Measurements from ENCODE around the gene LRRC4B.

Gene LRRC4B

GRCh38 chr19:50549927-50550593, 18.2 kb downstream of the LRRC4B start:
- TF ChIP-seq ZNF274 (IDR thresholded peaks at IDR 0.05; ENCODE audit: low read depth, low read length) = no peak
- H3K4me3 ChIP-seq (ENCODE audit: low read length) = no peak overlapping the region

- TF ChIP-seq ZNF274 (IDR thresholded peaks at IDR 0.05; ENCODE audit: low read depth, low read length) = no peak
- H3K4me3 ChIP-seq (ENCODE audit: low read length) = no peak overlapping the region
Observed at GRCh38 chr19:50549059-50549926, 18.9 kb downstream of the LRRC4B start.

DNA sequence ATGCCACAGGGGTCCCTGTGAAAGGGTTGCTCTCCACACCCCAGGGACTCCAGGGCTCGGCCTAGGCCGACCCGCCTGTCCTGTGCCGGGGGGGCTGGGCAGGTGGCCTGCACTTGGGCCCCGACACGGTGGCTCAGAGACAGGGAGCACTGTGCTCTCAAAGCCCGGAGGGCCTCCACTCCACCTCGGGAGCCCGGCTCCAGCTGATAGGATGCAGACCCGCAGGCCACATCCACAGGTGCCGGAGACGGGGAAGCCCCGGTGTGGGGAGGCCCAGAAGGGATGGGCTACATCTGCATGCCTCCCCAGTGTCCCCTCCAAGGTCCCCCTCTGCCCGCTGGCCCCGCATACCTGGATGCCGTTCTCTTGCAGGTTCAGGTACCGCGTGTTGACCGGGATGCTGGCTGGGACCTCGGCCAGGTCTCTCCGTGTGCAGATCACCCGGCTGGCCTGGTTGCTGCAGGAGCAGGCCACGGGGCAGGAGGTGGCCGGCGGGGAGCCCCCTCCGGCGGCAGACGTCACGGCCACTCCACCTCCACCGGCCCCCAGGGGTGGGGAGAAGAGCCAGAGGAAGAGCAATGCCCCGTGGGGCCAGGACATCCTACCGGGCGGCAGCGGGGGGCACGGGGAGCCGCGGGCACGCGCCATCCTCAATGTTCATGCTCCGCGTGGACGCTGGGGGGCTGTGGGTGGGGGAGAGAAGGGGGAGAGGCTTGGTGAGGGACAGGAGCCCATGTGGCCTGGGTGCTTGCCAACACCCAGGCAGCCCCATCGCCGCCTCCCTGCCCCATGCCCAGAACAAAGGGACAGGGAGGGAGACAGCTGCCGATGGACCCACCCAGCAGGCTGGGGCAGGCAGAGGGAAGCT, 19.8 kb downstream of the LRRC4B start:
- H3K4me3 ChIP-seq (ENCODE audit: low read length) = no peak overlapping the region
- TF ChIP-seq ZNF274 (IDR thresholded peaks at IDR 0.05; ENCODE audit: low read depth, low read length) = no peak

GRCh38 chr19:50547385-50548190, 20.6 kb downstream of the LRRC4B start:
- no peak overlapping the region for H3K4me3 ChIP-seq (ENCODE audit: low read length)
- TF ChIP-seq ZNF274 (IDR thresholded peaks at IDR 0.05; ENCODE audit: low read depth, low read length) = no peak

DNA sequence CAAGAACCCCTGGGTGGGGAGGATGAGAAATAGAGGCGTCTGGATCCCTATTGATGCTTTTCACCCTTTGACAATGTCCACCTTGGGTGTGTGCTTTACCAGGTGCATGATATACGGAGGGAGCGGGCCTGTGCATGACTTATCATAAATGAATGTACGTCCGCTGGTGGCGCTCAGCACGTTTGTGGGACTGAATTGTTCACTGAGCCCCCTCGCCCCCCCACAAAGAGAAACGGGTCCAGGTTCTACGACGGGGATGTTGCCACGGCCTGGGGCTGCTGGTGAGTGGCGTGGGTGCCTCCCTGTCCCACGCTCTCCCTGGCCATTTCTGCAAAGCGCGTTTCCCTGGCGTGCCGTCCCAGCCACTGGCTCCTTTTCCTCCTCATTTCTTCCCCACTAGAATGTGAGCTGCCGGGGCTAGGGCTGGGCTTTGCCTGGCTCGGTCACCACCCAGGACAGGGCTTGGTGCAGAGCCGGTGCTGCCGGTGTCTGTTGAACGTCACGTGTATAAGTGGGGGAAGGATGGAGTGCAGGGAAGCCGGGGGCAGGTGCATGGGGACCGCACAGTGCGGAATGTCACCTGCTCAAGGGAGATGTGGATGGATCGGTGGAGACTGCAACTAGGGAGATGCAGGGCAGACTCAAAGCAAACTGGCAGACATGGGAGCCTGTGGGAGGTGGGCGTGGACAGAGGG, 21.6 kb downstream of the LRRC4B start:
- TF ChIP-seq ZNF274 (IDR thresholded peaks at IDR 0.05; ENCODE audit: low read depth, low read length) = no peak
- H3K4me3 ChIP-seq (ENCODE audit: low read length) = no peak overlapping the region

GRCh38 chr19:50542943-50543342, 25.3 kb downstream of the LRRC4B start:
- H3K4me3 ChIP-seq (ENCODE audit: low read length) = no peak overlapping the region
- TF ChIP-seq ZNF274 (IDR thresholded peaks at IDR 0.05; ENCODE audit: low read depth, low read length) = no peak

GRCh38 chr19:50537769-50538230, 30.4 kb downstream of the LRRC4B start:
- no peak for TF ChIP-seq ZNF274 (IDR thresholded peaks at IDR 0.05; ENCODE audit: low read depth, low read length)
- H3K4me3 ChIP-seq (ENCODE audit: low read length) = no peak overlapping the region

DNA sequence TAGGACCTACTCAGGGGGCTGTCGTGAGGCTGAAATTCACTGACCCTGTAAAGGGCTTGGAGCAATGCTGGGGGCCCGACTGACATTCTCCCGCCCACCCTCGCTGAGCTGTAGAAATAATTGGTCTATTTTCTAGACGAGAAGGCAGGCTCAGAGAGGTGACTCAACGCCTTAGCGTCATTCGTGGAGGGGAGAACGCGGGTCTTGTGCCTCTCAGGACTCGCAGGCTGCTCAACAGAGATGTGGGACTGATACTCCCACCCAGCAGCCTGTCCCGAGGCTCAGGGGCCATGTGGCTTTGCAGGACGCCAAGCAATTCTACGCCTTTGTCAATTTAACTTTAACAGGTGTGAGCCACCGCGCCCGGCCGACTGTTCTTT, 30.9 kb downstream of the LRRC4B start:
- no peak for TF ChIP-seq ZNF274 (IDR thresholded peaks at IDR 0.05; ENCODE audit: low read depth, low read length)
- no peak overlapping the region for H3K4me3 ChIP-seq (ENCODE audit: low read length)

DNA sequence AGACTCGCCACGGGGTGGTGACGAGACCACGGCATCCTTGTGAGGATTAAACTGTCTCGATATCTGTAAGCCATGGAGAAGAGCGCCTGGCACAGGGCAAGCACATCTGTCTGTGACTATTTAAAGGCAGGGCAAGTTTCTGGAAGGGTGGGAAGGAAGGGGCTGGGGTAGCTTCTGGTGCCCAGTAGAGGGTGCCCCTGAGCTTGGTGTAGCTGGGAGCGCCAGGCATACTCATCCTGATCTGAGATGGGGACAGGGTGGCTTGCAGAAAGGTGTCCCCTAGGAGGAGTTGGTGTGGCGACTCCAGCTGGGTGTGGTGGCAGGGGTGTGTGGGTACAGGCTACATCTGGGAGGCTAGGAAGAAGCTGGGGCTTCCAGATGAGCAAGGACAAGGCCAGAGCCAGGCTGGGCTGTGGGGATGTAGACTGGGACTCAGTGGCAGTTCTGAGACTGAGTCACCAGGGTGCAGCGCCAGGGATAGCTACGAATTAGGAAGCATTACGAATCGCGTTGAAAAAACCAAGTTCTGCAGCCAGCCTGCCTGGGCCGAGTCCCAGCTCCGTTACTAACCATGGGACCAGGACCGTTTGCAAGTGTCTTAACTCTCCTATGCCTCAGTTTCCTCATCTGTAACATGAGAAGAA, 31.5 kb downstream of the LRRC4B start:
- H3K4me3 ChIP-seq (ENCODE audit: low read length) = no peak overlapping the region
- no peak for TF ChIP-seq ZNF274 (IDR thresholded peaks at IDR 0.05; ENCODE audit: low read depth, low read length)

DNA sequence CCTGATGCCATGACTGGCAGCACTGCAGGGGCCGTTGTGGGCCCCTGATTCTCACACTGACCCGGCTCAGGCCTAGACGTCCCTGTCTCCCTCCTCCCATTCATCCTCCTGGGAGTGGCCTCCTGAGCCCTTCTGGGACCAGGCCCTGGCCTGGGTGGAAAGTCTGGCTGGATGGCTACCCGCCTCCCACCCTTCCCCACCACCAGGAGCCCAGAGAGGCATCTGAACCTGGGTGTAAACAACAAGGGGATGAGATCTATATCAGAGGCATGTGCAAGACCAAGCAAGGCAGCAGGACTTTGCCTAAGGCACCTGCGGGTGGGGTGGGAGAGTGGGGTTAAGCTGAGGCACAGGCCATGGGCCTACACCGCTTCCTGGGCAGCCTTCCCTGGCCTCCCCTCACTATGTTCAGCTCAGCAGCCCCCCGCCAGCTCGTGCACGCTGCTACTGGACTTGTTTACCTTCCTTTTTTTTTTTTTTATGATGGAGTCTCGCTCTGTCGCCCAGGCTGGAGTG, 32.5 kb downstream of the LRRC4B start:
- TF ChIP-seq ZNF274 (IDR thresholded peaks at IDR 0.05; ENCODE audit: low read depth, low read length) = no peak
- H3K4me3 ChIP-seq (ENCODE audit: low read length) = no peak overlapping the region

DNA sequence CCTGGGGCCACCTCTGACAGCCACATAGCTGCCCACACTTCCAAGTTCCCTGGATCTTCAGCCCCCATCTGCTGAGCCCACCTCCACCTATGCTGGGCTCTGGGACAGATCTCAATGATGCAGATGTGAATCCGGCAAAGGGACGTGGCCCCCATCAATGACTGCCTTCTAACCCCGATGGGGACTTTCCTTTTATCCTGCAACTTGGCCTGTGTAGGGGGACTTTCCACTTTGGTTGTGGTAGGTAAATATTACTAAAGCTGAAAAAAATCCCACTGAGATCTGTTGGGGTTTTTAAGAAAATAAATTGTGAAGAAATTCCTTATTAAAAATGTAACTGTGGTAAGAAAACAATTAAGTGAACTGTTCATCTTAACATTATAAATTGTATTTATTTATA, 33.8 kb downstream of the LRRC4B start:
- TF ChIP-seq ZNF274 (IDR thresholded peaks at IDR 0.05; ENCODE audit: low read depth, low read length) = no peak
- H3K4me3 ChIP-seq (ENCODE audit: low read length) = no peak overlapping the region

DNA sequence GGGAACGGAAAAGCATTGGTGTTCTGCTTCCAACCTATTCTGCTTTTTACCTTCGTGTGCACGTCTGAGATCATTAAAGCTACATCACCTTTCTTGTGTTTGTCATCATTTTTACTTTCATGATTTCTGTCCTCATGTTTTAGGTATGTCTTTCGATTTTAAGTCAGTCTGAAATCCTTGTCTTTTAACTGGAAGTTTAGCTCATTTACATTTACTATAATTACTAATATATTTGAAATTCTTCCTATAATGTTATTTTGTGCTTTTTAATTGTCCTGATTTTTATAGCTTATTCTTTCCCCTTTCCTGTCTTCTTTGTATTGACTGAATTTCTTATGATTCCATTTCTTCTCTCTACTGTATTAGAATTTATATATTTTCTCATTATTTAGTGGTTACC, 35.3 kb downstream of the LRRC4B start:
- TF ChIP-seq ZNF274 (IDR thresholded peaks at IDR 0.05; ENCODE audit: low read depth, low read length) = no peak
- no peak overlapping the region for H3K4me3 ChIP-seq (ENCODE audit: low read length)

Data from GM08714 (cell line).